ENCODE results near the gene GZMA.
"Not testable (repeated sequence)": the region's sequence is repeated elsewhere in the genome, so short reads cannot be mapped to it uniquely, and the experiment has no call there.

Gene GZMA

GRCh38 chr5:55102348-55102747 is at the start of gene GZMA:
Gene GZMA, plus strand, starts transcription at chr5:55102646. Its CDS starts 37 bp downstream, at chr5:55102683.
- peak; percentile 6 for DNase-seq

- no peak for DNase-seq
Measured at GRCh38 chr5:55055183-55055582, 47.3 kb upstream of the GZMA start.

DNA sequence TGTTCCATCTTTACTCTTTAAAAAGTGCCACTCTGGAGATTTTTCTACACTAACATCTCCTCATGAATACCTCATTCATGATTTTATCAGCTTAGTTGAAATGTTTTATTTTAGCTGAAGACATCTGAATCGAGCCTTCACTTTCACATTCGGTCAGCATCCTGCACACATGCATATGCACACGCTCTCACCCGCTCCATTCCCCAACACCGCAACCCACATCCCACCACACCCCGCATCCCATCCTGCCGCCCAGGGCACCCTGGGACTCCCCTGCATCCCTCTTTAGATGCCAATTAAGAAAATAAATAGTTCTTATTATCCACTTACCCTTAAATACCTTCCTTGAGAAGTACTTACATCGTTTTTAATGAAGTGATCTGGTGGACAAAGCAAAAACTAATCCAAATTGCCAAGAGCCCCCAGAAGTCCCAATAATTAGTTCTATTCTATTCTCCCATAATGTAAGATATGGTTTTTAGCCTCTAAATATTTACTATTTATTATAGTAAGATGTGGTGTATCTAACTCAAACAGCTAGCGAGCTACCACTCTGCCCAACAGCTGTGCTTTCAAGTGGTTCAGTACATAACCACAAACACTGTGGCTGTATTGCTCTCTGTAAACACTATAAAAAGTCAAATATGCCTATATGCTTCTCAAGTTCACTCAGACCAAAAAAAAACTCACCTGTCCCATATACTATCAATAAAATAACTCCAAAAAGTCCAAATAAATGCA is 40.2 kb upstream of the GZMA start:
- no peak for DNase-seq

DNA sequence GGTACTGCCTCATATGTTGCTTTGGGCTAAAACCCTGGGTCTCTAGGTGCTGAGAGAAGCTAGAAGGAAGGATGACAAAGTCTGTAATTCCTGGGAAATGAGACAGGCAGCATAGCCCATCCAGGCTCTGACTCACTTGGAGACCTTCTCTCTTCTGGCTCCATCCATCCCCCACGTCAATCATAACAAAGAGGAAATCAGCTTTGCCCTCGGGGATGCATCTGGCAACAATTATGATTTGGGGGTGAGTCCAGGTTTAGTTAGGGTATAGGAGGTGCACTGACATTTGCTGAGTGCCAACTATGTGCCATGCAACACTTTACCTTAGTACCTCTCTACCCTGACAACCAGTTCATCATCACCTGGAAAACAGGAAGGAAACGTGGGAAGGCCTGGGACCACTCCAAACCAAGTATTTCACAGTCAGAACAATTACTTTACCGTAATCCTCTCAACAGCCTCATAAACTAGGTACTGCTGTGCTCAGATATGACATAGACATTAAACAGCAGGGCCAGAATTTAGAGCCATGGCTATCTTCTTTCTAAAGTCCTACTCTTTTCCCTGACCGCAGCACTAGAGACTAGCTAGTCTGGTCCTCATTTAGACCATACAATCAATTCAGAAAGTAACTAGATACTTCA is 39.1 kb upstream of the GZMA start:
- DNase-seq: no peak

GRCh38 chr5:55063899-55064298 is 38.5 kb upstream of the GZMA start:
- no peak for DNase-seq

DNA sequence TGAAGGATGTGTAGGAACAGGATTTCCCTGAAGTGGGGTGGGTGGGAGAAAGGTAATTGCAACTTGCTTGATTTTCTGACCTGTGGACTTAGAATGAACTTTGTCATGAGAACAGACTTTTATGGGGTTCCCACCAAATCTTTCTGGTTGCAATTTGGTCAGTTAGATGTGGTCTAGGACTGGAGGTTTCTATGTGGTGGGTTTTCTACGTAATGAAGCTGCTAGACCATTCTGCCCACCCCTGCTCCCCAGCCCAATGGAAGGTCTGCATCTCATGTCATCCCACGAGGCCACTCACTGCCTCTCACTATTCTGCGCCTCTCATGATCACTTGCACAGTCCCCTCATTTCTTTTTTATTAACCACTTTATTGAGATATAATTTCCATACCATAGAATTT is 37.9 kb upstream of the GZMA start:
- DNase-seq: no peak

DNA sequence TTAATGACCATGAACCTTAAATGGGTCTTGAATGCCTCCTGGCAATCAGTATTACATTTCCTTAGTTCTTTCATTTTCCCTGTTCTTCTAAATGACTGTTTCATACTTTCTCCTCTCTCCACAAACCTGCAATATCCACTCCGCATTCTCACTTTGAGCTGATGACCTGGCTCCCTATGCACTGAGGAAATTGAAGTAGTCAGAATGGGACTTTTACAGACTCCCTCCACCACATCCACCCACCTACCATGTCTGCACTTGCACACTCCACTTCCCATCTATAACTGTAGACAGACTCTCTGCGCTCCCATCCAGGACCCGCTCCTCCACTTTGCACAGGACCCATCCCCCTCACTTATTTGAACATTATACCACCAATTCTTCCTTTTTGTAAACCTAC is 36.2 kb upstream of the GZMA start:
- DNase-seq: no peak

GRCh38 chr5:55070968-55071367 is 31.5 kb upstream of the GZMA start:
- DNase-seq: no peak

GRCh38 chr5:55071413-55071812 is 31.0 kb upstream of the GZMA start:
- no peak for DNase-seq

DNA sequence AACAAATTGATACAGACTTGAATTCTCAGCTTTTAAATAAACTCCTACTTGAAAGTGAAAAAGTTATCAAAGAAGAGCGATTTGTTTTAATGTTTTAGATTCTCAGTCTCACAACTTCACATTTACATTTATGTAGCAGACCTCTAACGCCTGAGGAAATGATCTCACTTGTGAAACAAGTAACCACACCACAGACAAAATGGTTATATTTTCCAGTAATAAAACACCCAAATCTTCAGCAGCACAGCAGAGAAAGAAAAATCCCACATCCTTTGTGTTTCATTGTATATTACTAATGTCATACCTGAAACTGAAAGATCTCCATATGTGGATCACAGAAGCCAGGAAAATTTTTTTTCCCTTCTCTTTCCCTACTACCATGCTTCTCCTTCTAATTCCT is 29.8 kb upstream of the GZMA start:
- no peak for DNase-seq

DNA sequence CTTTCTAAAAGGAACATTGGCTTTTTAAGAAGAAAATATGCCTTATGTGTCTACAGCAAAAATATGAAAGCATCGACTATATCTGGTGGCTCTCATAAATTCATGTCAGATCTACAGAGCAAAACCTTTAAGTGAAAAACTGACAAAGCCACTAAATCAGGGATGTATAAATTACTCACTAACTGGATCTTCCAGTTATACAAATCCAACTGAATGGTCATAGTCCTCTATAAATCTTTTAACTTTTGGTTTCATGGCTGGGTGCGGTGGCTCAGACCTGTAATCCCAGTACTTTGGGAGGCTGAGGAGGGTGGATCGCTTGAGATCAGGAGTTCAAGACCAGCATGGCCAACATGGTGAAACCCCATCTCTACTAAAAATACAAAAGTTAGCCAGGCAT is 29.2 kb upstream of the GZMA start:
- DNase-seq: no peak

GRCh38 chr5:55081541-55081940 is 20.9 kb upstream of the GZMA start:
- DNase-seq: no peak

- DNase-seq: not testable (repeated sequence)
Measured at GRCh38 chr5:55089301-55089700, 13.1 kb upstream of the GZMA start.

DNA sequence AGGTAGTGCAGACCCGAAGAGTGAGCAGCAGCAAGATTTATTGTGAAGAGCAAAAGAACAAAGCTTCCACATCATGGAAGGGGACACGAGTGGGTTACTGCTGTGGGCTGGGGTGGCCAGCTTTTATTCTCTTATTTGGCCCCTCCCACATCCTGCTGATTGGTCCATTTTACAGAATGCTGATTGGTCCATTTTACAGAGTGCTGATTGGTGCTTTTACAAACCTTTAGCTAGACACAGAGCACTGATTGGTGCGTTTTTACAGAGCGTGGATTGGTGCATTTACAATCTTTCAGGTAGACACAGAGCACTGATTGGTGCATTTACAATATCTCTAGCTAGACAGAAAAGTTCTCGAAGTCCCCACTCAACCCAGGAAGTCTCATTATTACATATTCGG is 11.4 kb upstream of the GZMA start:
- not testable (repeated sequence) for DNase-seq

- DNase-seq: no peak
Measured at GRCh38 chr5:55096182-55096581, 6.3 kb upstream of the GZMA start.

GRCh38 chr5:55096861-55097260 is 5.6 kb upstream of the GZMA start:
- no peak for DNase-seq

GRCh38 chr5:55101148-55101547 is 1.3 kb upstream of the GZMA start:
- DNase-seq: not testable (repeated sequence)

DNA sequence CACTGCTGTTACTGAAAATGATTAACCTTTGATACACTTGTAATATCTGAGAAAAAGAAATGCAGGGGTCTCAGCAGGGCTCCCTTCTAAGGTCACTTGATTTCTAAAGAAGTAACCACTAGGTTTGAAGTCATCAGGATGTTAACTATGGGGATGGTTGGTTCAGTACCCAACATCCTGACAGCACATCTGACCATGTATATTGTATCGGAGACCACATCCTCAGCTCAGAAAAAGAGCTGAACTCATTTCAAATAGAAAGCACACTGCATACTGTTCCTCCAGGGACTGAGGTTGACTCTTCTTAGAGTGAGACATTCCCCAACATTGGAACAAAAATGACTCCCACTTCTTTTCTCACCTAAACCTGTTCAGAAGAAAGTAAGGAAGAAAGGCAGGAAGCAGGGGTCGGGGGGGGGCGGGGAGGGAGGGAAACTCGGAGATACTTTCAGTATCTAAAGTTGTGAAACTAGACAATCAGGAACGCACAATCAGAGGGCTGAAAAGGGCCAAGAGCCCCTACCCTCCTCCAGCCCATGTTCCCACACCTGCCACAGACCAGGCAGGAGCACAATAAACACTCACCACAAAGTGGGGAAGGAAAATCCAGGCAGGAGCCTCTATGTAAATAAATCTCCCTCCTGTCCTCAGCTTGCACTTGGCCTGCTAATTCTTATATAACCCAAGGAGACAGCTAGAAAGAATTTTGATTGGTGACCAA is 730 bp upstream of the GZMA start:
- DNase-seq: no peak

DNA sequence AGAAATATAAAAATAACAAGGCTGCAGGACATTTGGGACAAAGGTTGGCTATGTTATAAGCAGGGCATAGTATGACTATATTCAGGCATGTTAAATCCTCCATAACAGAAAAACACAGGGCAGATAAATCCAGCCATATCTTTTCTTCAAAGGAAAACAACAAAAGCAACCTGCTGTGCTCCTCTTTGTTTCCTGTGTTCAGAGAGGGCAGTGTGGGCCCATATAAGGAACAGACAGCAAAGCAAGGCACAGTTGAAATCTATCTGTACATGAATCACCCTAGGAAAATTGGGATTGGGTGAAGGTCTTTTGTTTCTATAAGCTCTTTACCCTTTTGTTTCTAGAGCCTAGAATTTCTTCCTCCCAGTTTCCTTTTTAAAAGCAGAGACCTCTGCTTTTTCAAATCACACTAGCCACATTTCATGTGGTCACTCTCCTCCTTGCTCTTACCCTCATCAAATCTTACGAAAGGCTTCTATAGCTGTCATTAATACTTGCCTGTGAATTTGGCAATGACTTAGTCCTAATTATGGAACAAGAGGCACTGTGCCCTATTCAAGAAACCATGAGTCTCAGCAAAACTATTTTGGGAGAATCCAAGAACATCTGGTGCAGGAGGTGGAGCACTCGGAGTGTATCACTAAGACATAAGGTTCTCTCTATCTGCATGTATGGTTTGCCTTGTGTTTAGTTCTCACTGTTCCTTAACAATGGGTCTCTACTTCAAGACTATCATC is 1.8 kb downstream of the GZMA start:
- no peak for DNase-seq

- no peak for DNase-seq
Measured at GRCh38 chr5:55104946-55105701, 2.7 kb downstream of the GZMA start.

DNA sequence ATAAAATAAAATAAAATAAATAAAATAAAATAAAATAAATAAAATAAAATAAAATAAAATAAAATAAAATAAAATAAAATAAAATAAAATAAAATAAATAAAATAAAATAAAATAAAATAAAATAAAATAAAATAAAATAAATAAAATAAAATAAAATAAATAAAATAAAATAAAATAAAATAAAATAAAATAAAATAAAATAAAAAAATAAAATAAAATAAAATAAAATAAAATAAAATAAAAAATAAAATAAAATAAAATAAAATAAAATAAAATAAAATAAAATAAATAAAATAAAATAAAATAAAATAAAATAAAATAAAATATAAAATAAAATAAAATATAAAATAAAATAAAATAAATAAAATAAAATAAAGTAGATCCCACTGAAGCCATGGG is 3.5 kb downstream of the GZMA start:
- DNase-seq: not testable (repeated sequence)

- DNase-seq: no peak
Measured at GRCh38 chr5:55108661-55109060, 6.2 kb downstream of the GZMA start.

- no peak for DNase-seq
Measured at GRCh38 chr5:55110217-55110616, 7.8 kb downstream of the GZMA start.

Measured in OCI-M1 (cell line).